ENCODE results near the gene HOXC4. TPM values are rescaled to one million over a fixed set of nuclear protein-coding genes. Genes with fewer than 3 reads are reported as not detected.

Gene HOXC4
- total and polyA plus RNA-seq, 2 donors (not counting 1 experiment from before 2014, with no cell fraction given), result 0.17 TPM

- Histone ChIP-seq H3K27ac (ENCODE audit: insufficient read depth, low read length) (no peak overlapping the region), H3K27me3 (ENCODE audit: control insufficient read depth, insufficient read depth, low read length) (peaks cover 37% of the 10 kb centered on the region), H3K9ac (ENCODE audit: insufficient read depth, low read length) (no peak overlapping the region), H3K4me3 (replicated peaks in 1 of 4; ENCODE audit: control extremely low read depth in 1 of 4, insufficient read depth in 1 of 4, low read depth in 3 of 4, low read length in 4 of 4) (no peak overlapping the region), H3K4me2 (ENCODE audit: extremely low read depth, insufficient read depth, low read length) (no peak overlapping the region), H4K20me1 (ENCODE audit: control insufficient read depth, extremely low read depth, insufficient read depth, low read length) (no peaks in the 10 kb centered on the region), H3K4me1 (ENCODE audit: control insufficient read depth, extremely low read depth, insufficient read depth, low read length) (peaks cover 2% of the 10 kb centered on the region), H3K36me3 (ENCODE audit: control insufficient read depth, insufficient read depth, low read length) (no peaks in the 10 kb centered on the region), H3K79me2 (ENCODE audit: control insufficient read depth, insufficient read depth, low read length) (no peaks in the 10 kb centered on the region), H3K9me3 (ENCODE audit: control insufficient read depth, insufficient read depth, low read depth, low read length) (no peaks in the 10 kb centered on the region), H2AFZ (ENCODE audit: low read length) (no peak overlapping the region)
- no peak for DNase-seq (ENCODE audit: low read depth in 2 of 2)
- TF ChIP-seq EZH2 (IDR thresholded peaks at IDR 0.05; ENCODE audit: low read length, missing control alignments) (no peak), CTCF (conservative IDR thresholded peaks at IDR 0.05 in 1 of 2, IDR thresholded peaks at IDR 0.05 in 1 of 2; ENCODE audit: low read depth in 1 of 2, low read length in 2 of 2) (no peak)
Observed at GRCh38 chr12:54034785-54035310, 18.8 kb upstream of the HOXC4 start.

GRCh38 chr12:54035568-54036264 is 17.9 kb upstream of the HOXC4 start:
- TF ChIP-seq EZH2 (IDR thresholded peaks at IDR 0.05; ENCODE audit: low read length, missing control alignments) (no peak), CTCF (conservative IDR thresholded peaks at IDR 0.05 in 1 of 2, IDR thresholded peaks at IDR 0.05 in 1 of 2; ENCODE audit: low read depth in 1 of 2, low read length in 2 of 2) (no peak)
- Histone ChIP-seq H3K4me1 (ENCODE audit: control insufficient read depth, extremely low read depth, insufficient read depth, low read length) (peaks cover 2% of the 10 kb centered on the region), H3K27me3 (ENCODE audit: control insufficient read depth, insufficient read depth, low read length) (peaks cover 35% of the 10 kb centered on the region), H3K79me2 (ENCODE audit: control insufficient read depth, insufficient read depth, low read length) (no peaks in the 10 kb centered on the region), H3K4me2 (ENCODE audit: extremely low read depth, insufficient read depth, low read length) (no peak overlapping the region), H3K9ac (ENCODE audit: insufficient read depth, low read length) (no peak overlapping the region), H4K20me1 (ENCODE audit: control insufficient read depth, extremely low read depth, insufficient read depth, low read length) (no peaks in the 10 kb centered on the region), H3K4me3 (replicated peaks in 1 of 4; ENCODE audit: control extremely low read depth in 1 of 4, insufficient read depth in 1 of 4, low read depth in 3 of 4, low read length in 4 of 4) (no peak overlapping the region), H2AFZ (ENCODE audit: low read length) (no peak overlapping the region), H3K9me3 (ENCODE audit: control insufficient read depth, insufficient read depth, low read depth, low read length) (no peaks in the 10 kb centered on the region), H3K36me3 (ENCODE audit: control insufficient read depth, insufficient read depth, low read length) (no peaks in the 10 kb centered on the region), H3K27ac (ENCODE audit: insufficient read depth, low read length) (no peak overlapping the region)
- no peak for DNase-seq (ENCODE audit: low read depth in 2 of 2)

GRCh38 chr12:54036620-54037359 is 16.8 kb upstream of the HOXC4 start:
- H3K36me3 ChIP-seq (ENCODE audit: control insufficient read depth, insufficient read depth, low read length), result no peaks in the 10 kb centered on the region
- H3K27ac ChIP-seq (ENCODE audit: insufficient read depth, low read length), result no peak overlapping the region
- peaks cover 2% of the 10 kb centered on the region for H3K4me1 ChIP-seq (ENCODE audit: control insufficient read depth, extremely low read depth, insufficient read depth, low read length)
- no peaks in the 10 kb centered on the region for H4K20me1 ChIP-seq (ENCODE audit: control insufficient read depth, extremely low read depth, insufficient read depth, low read length)
- H3K9me3 ChIP-seq (ENCODE audit: control insufficient read depth, insufficient read depth, low read depth, low read length), result no peaks in the 10 kb centered on the region
- TF ChIP-seq EZH2 (IDR thresholded peaks at IDR 0.05; ENCODE audit: low read length, missing control alignments), result no peak
- TF ChIP-seq CTCF (conservative IDR thresholded peaks at IDR 0.05 in 1 of 2, IDR thresholded peaks at IDR 0.05 in 1 of 2; ENCODE audit: low read depth in 1 of 2, low read length in 2 of 2), result no peak
- H3K9ac ChIP-seq (ENCODE audit: insufficient read depth, low read length), result no peak overlapping the region
- H2AFZ ChIP-seq (ENCODE audit: low read length), result no peak overlapping the region
- no peak overlapping the region for H3K4me3 ChIP-seq (replicated peaks in 1 of 4; ENCODE audit: control extremely low read depth in 1 of 4, insufficient read depth in 1 of 4, low read depth in 3 of 4, low read length in 4 of 4)
- H3K79me2 ChIP-seq (ENCODE audit: control insufficient read depth, insufficient read depth, low read length), result no peaks in the 10 kb centered on the region
- no peak for DNase-seq (ENCODE audit: low read depth in 2 of 2)
- no peak overlapping the region for H3K4me2 ChIP-seq (ENCODE audit: extremely low read depth, insufficient read depth, low read length)
- H3K27me3 ChIP-seq (ENCODE audit: control insufficient read depth, insufficient read depth, low read length), result peaks cover 30% of the 10 kb centered on the region

Measured in fibroblast of lung (primary cell).